HT-29 (cell line): ENCODE results near the gene ASGR1. TPM values are rescaled to one million over a fixed set of nuclear protein-coding genes. Genes with fewer than 3 reads are reported as not detected.

Experiments used
- DNase-seq: peaks from one replicate; pipeline ENCODE4 v3.0.0-alpha.2; 2015; ENCODE audit warnings: low spot score
- total RNA-seq: library from RNA; depleted of rRNA; stranded (reverse); fragments of >200 nt; shearing (Covaris generic); gene quantifications from 2 replicates; pipeline ENCODE4 v1.2.3, GENCODE V29; 2014; rRNA removed

The ASGR1 gene, protein sequence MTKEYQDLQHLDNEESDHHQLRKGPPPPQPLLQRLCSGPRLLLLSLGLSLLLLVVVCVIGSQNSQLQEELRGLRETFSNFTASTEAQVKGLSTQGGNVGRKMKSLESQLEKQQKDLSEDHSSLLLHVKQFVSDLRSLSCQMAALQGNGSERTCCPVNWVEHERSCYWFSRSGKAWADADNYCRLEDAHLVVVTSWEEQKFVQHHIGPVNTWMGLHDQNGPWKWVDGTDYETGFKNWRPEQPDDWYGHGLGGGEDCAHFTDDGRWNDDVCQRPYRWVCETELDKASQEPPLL
- 0.52 TPM in 1 of 2 replicates, not detected in the other for total RNA-seq

DNA sequence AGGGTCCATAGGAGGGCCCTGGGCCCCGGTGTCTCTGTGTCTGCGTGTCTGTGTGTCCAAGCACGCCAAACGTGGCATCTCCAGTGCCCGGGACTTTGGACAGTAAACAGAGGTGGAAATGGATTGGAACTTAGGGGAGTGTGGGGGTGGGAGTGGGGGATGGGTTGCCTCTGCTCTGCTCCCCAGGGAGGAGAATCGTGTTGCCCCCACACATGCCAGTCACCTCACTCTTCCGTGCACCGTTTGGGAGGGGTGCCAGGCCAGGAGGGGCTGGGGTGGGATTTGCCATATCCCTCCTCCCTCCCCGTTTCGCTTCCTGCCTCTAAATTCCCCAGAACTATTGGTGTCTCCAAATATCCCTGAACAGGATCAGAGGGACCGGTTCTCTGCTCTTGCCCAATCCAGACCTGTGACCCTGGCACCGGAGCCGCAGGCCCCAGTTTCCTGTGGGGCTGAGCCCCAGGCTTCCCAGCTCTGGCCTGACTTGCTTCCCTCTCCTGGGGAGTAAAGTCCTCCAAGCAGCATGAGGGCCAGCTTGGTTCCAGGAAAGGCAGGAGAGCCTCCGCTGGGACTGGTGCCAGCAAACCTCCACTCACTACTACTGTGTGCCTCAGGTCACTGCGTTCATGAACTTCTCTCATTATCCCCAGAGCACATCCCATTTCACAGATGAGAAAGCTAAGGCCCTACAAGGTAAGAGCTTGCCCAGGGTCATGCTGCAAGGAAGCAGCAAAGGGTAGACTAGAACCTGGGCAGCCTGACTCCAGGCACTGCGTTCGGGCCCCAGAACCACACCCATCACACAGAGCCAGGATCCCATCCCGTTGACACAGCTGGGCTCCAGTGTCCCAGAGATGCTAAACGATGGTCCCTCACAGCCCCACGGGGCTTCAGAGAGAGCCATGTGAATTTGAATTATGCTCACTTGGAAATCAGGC is at the start of gene ASGR1:
ASGR1 (minus strand) TSS at position 54 of the 938 bp plus-strand sequence. CDS start 807 bp downstream, outside the sequence.
- DNase-seq = no peak

DNA sequence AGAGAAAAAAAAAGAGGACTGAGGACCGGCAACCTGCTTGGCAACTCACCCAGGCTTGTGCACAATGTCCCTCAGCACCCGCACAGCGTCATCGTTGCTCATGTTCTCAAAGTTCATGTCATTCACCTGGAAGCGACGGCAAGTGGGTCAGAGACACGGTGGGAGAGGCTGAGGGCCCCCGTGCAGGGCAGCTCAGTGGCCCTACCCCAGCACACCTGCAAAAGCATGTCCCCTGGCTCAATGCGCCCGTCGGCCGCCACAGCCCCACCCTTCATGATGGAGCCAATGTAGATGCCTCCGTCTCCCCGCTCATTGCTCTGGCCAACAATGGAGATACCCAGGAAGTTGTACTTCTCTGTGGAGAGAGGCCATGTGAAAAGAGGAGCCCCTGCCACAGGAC is 49.8 kb upstream of the ASGR1 start:
- no peak for DNase-seq

DNA sequence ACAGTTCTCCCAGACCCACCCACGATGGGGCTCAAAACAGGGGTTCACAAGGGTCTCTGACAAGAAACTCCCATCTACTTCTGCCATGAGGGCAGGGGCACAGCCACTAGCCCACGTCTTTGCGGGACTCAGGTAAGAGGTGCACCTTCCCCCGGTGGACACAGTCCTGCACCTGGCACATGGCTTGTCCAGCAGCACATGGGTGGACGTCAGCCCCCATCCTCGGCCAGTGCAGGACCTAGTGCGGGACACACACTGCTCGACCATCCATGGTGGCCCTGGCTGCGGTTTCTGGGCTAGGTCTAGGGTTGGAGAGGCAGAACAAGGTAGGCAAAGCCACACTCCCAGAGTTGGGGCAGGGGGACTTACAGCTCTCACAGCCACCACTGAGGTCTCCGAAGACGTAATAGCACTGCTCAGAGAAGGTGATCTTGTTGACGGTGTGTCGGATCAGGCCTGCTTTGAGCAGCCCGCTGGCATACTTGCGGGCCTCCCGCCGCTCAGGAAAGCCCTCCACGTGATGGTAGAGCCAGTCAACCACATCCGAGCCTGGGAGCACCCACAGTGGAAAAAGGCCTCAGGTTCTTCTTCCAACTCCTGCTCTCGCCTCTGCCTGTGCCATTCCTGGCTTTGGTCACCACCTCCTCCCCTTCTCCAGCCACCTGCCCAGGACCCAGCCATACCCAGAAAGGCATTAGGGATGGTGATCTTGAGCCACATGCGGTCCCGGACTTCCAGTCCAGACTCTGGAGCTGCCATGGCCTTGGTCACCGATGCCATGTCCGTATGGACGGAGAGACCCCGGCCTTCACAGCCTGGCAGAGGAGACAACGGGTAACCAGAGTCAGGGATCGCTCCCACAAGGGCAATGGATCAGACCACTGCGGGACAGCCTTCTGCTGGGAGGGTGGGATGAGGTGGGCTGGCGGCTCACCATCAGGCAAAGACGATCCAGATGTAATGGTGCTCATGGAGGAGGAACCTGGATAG is 47.8 kb upstream of the ASGR1 start:
- DNase-seq = no peak

DNA sequence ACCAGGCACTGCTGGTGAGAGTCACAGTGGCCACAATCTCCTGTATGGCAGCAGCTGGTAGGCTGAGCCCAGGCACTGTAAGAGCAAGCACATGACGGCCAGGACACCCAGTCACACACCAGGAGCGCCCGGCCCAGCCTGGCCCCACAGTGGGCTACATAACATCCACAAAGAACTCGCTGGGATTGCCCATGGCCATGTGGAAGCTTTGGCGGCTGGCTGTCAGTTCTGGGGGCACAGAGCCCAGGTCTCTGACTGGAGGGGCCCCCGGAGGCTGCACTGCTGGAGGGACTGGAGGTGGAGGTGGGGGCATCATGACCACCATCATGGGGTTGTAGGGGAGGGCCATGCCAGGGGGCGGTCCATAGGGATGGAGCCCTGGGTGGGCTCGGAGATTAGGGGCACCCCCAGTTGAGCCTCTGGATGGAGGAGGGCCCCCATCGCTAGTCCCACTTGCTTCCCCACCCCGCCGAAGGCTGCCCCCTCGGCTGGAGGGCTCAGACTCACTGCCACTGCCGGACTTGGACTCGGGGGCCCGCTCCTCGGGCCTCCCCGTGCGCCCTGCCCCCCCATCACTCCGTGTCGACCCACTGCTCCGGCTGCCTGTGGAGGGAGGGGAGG is 46.7 kb upstream of the ASGR1 start:
- DNase-seq = no peak

DNA sequence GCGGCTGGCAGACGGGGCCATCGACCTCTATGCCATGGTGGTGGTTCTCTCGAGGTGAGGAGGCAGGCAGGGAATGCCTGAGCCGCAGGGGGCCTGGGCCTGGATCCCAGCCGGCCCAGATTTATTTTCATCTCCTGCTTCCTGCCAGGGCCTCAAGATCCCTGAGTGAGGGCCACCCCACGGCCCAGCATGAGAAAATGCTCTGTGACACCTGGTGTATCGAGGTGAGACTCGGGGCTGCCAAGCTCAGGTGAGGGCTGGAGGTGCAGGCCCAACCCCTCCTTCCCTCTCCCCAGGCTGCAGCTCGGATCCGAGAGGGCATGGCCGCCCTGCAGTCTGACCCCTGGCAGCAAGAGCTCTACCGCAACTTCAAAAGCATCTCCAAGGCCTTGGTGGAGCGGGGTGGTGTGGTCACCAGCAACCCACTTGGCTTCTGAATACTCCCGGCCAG is 45.5 kb upstream of the ASGR1 start:
- DNase-seq = no peak

DNA sequence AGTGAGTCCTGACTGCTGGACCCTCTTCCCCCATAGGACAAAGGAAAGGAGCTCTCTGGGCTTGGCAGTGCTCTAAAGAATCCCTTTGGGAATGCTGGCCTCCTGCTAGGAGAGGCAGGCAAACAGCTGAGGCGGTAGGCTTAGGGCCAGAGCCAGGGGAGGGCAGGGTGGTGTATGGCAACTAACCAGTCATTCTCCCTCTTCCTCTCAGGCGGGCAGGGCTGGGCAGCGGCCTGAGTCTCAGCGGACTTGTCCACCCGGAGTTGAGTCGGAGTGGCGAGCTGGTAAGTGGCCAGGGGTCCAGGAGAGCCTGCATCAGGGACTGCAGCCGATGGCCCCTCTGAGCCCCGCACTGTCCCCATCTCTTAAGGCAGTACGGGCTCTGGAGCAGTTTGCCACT is 44.9 kb upstream of the ASGR1 start:
- DNase-seq = no peak

DNA sequence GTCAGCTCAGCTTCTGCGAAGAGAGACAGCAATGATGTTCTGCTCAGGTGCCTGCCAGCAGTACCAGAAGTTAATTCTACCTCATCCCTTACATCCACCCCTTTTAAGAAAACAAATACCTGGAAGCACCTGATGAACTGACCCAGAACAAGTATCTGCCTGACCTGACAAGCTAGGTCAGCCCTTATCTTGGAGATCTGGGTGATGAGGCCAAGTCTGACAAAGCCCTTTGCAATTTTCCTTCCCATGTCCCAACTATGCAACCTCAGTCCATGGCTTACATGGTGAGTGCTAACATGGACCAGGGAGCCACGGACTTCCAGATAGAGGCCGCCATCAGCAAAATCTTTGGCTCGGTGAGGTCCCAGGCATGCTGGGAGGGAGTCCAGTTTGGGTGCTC is 44.2 kb upstream of the ASGR1 start:
- DNase-seq = no peak

DNA sequence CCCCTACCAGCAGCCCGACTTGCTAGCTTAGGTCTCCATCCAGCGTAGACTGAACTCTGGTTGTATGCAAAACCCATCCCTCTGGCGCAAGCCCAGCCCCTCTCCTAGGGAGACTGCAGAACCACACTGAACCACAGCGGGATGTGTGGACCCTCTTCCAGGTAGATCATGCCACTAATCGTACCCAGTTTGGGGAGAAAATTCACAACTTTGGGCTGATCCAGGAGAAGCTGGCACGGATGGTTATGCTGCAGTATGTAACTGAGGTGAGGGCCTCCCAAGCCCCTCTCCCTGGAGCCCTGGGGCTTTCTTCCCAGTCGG is 43.8 kb upstream of the ASGR1 start:
- DNase-seq = no peak

DNA sequence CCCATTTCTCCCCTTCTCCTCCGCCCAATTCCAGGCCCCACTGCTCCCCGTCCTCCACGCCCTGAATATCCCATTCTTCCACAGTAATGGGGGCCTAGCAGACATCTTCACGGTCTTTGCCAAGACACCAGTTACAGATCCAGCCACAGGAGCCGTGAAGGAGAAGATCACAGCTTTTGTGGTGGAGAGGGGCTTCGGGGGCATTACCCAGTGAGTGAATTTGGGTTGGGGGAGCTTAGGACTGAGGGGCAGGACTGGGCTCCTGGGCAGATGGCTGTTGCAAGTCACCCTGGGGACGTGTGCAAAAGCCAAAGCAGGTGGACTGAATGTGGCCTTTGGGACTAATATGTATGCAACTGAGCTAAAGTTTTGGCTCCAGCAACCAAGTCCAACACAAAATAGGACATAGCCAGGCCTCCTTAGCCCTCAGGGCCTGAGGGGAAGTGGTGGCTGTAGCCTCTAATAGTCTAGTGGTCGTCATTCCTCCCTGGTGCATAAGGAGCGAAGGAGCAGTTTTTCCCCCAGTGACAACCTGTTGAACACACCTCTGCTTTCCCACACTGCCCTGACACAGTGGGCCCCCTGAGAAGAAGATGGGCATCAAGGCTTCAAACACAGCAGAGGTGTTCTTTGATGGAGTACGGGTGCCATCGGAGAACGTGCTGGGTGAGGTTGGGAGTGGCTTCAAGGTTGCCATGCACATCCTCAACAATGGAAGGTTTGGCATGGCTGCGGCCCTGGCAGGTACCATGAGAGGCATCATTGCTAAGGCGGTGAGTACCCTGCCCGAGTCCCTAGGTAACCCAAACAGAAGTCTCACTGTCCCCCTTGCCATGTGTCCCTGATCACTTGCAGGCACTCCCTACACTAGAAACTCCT is 43.2 kb upstream of the ASGR1 start:
- no peak for DNase-seq

DNA sequence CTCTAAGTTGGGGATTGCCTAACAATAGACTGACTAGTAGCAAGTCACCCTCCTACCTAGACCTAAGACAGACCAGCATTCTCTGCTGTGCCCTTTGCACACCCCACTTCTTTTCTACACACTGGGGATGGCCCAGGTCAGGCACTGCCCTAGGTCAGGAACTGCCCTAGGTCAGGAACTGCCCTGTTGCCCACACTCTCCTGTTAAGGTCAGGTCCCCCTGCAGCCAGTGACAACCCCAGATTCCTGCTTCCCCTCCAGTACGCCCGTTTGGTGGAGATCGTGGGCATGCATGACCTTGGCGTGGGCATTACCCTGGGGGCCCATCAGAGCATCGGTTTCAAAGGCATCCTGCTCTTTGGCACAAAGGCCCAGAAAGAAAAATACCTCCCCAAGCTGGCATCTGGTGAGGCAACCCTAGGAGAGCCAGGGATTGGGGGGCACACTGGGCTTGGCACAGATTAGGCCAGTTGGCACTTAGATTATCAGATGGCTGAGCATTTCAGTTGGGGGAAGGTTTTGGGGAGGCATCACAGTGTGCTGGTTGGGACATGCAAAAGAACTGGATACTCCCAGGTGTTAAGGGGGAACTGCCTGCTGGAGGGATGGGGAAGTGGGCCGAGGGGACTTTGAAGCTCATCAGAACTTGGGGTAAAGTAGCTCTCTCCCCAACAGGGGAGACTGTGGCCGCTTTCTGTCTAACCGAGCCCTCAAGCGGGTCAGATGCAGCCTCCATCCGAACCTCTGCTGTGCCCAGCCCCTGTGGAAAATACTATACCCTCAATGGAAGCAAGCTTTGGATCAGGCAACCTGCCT is 42.3 kb upstream of the ASGR1 start:
- DNase-seq = no peak

DNA sequence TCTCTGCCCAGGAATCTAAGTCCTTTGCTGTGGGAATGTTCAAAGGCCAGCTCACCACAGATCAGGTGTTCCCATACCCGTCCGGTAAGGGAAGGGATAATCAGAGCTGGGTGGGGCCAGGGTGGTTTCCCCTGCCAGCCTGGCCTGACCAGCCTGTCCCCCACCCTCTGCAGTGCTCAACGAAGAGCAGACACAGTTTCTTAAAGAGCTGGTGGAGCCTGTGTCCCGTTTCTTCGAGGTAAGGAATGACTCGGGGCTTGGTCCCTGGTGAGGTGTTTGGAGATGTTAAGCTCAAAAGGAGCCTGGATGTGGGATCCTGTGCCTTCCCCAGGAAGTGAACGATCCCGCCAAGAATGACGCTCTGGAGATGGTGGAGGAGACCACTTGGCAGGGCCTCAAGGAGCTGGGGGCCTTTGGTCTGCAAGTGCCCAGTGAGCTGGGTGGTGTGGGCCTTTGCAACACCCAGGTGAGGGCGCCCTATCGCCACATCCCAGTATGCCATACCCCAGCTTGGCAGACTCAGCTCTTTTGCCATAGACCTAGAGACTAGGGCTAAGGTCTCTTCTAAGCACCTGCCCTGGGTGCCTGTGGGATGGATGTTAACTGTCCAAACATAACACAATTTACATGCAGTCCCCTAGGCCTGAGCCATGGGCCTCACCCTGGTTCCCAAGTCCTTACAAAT is 41.6 kb upstream of the ASGR1 start:
- DNase-seq = peak; percentile 58

DNA sequence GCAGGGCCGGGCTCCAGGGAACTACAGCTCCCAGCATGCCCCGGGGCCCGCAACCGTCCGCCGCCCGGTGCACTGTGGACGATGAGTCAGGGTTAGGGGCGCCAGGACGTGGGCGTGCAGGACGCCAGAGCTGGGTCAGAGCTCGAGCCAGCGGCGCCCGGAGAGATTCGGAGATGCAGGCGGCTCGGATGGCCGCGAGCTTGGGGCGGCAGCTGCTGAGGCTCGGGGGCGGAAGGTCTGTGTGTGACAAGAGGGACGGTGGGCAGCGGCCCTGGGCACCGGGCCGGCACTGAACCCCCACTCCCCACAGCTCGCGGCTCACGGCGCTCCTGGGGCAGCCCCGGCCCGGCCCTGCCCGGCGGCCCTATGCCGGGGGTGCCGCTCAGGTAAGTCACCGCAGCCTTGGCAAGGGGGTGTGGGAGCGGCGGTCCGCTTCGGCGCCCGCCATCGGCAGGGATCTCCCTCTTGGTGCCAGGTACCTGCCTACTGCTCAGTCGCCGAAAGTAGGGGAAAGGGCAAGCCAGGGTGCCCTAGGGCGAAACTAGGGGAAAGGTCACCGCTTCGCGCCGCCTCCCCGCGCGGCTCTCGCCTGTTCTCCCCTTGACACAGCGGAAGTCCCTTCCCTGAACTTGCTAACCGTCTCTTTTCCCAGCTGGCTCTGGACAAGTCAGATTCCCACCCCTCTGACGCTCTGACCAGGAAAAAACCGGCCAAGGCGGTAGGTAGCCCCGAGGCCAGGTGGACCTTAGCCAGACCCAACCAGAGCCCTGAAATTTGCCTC is 40.8 kb upstream of the ASGR1 start, which contains the start of the genes ACADVL and DLG4:
ACADVL (plus strand) TSS at position 127 of the 781 bp plus-strand sequence; CDS start at position 174, 47 bp downstream.
DLG4 (minus strand) TSS at position 25 of the 781 bp plus-strand sequence.
- peak; percentile 75 for DNase-seq

DNA sequence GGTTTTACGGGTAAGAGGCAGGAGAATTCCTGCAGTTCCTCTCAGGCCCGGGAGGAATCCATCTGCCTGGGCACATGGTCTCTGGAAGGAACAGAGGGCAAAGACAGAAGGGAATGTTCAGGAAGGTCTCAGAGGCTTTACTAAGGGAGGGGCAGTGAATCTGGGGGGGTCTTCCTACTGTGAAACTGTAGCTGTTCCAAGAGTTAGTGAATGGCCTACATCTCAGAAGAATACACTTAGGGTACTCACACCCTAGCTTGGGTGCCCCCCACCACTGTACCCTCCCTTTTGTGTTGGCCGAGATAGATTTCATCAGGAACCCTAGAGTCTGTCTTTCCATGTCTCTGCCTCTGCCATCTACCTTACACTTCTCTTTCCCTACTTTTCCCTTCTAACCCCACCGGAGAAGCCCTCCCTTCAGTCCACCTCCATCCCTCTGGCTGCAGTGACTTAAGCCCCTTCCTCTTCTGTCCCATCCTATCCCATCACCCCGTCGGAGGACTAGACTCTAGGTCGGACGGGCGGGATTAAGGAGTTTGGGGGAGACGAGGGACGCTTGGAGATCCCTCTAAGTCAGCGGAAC is 40.1 kb upstream of the ASGR1 start:
- no peak for DNase-seq

DNA sequence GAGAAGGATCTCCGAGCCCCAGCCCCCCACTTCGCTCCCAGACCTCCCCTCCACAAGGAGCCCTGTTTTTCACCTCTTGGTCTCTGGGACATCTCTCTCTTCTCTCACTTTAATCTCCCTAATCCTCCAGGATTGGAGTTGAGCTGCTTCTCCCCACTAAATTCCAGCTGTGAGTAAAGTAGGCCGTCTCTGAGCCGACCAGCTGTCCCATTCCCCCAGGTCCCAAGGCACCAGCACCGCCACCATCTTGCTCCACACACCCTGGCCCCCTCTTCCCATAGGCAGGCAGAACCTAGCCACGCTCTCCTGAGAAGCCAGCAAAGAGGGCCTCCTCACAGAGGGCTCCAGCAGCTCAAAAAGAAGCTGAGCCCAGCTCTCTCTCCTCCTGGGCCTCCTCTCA is 39.6 kb upstream of the ASGR1 start:
- DNase-seq = no peak

DNA sequence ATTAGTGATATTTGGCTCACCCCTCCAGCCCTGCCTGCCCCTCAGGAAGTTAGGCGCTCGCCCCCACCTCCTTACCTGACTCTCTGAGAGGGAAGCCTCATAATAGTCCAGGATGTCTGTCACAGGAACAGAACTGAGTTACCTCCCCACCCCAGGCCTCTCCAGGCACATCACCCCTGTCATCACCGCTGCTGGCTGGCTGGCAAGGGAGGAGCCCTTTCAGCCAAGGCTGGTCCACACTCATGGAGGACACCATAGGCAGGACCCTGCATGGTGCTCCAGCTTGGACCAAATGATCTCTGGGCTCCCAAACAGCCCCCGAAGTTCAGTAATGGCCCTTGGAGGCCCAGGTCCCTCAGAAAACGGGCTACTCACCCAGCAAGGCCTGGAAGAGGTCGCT is 39.0 kb upstream of the ASGR1 start:
- DNase-seq = no peak

DNA sequence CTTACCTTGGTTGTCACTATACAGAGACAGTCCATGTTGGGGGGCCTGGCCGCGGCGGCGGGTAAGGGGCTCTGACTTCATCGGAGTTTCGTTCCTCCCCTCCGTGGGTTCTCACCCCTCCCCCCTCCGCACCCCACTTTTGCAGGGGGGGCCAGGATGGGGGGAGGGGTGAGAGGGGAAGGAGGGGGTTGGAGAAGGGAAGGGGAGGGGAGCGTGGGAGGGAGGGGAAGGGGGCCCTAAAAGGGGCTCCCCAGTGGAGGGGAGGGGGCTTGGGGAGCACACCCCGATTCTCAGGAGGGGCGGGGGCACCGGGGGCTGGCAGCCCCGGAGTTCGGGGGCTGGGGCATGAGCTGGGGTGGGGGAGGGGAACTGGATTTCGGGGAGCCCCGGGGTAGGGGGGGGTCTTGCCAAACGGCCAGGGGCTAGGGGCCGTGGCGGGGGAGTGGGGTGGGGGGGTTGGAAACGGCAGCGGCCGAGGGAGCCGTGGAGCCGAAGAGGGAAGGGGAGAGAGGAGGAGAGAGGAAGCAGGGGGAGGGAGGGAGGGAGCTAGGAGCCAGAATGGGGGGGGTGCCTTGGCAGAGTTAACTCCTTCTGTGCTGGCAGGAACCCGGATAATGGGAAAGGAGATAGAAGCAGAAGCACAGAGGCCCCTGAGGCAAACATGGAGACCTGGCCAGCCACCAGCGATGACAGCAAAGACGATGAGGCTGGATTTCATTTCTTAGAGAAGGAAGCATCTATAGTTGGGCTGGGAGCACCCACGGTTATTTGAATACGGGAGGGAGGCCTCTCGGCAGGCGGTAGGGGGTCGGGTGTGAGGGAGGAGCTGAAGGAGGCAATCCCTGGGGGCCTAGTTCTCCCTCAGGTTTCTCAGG is 38.2 kb upstream of the ASGR1 start:
- no peak for DNase-seq
